ENCODE data around the gene CENPF. TPM values are rescaled to one million over a fixed set of nuclear protein-coding genes. Genes with fewer than 3 reads are reported as not detected.

CENPF gene
- total RNA-seq (2014; rRNA removed; shearing (Covaris generic)): 76.7 and 167 TPM in 2 replicates

GRCh38 chr1:214602764-214603657 lies at the start of gene CENPF:
TSS of gene CENPF (plus strand) at chr1:214603195. CDS start at chr1:214613755, 10,560 bp downstream.
- Histone ChIP-seq H3K27me3 (ENCODE audit: control insufficient read depth, insufficient read depth, low read length) (no peaks in the 10 kb centered on the region), H3K36me3 (replicated peaks; ENCODE audit: control insufficient read depth, insufficient read depth, low read length) (no peaks in the 10 kb centered on the region), H3K4me3 (ENCODE audit: insufficient read depth, low read depth, low read length) (peak within 1 kb of the TSS; percentile 97)
- peak; percentile 96 for DNase-seq

GRCh38 chr1:214557952-214558735 lies 44.9 kb upstream of the CENPF start:
- no peak overlapping the region for H3K4me3 ChIP-seq (ENCODE audit: insufficient read depth, low read depth, low read length)
- no peak for DNase-seq
- H3K36me3 ChIP-seq (replicated peaks; ENCODE audit: control insufficient read depth, insufficient read depth, low read length): no peaks in the 10 kb centered on the region
- no peaks in the 10 kb centered on the region for H3K27me3 ChIP-seq (ENCODE audit: control insufficient read depth, insufficient read depth, low read length)

- Histone ChIP-seq H3K4me3 (ENCODE audit: insufficient read depth, low read depth, low read length) (no peak overlapping the region), H3K27me3 (ENCODE audit: control insufficient read depth, insufficient read depth, low read length) (no peaks in the 10 kb centered on the region), H3K36me3 (replicated peaks; ENCODE audit: control insufficient read depth, insufficient read depth, low read length) (no peaks in the 10 kb centered on the region)
- DNase-seq: no peak
These were observed 39.1 kb upstream of the CENPF start for GRCh38 chr1:214563881-214564280.

- H3K36me3 ChIP-seq (replicated peaks; ENCODE audit: control insufficient read depth, insufficient read depth, low read length): no peaks in the 10 kb centered on the region
- no peaks in the 10 kb centered on the region for H3K27me3 ChIP-seq (ENCODE audit: control insufficient read depth, insufficient read depth, low read length)
- H3K4me3 ChIP-seq (ENCODE audit: insufficient read depth, low read depth, low read length): no peak overlapping the region
- no peak for DNase-seq
These were observed 37.7 kb upstream of the CENPF start for GRCh38 chr1:214565310-214565709.

GRCh38 chr1:214566158-214567104 lies 36.6 kb upstream of the CENPF start:
- DNase-seq: no peak
- Histone ChIP-seq H3K4me3 (ENCODE audit: insufficient read depth, low read depth, low read length) (no peak overlapping the region), H3K27me3 (ENCODE audit: control insufficient read depth, insufficient read depth, low read length) (no peaks in the 10 kb centered on the region), H3K36me3 (replicated peaks; ENCODE audit: control insufficient read depth, insufficient read depth, low read length) (no peaks in the 10 kb centered on the region)

GRCh38 chr1:214567481-214567980 lies 35.5 kb upstream of the CENPF start:
- H3K27me3 ChIP-seq (ENCODE audit: control insufficient read depth, insufficient read depth, low read length): no peaks in the 10 kb centered on the region
- DNase-seq: no peak
- H3K36me3 ChIP-seq (replicated peaks; ENCODE audit: control insufficient read depth, insufficient read depth, low read length): no peaks in the 10 kb centered on the region
- H3K4me3 ChIP-seq (ENCODE audit: insufficient read depth, low read depth, low read length): no peak overlapping the region

- DNase-seq: no peak
- Histone ChIP-seq H3K27me3 (ENCODE audit: control insufficient read depth, insufficient read depth, low read length) (no peaks in the 10 kb centered on the region), H3K36me3 (replicated peaks; ENCODE audit: control insufficient read depth, insufficient read depth, low read length) (no peaks in the 10 kb centered on the region), H3K4me3 (ENCODE audit: insufficient read depth, low read depth, low read length) (no peak overlapping the region)
These were observed 34.7 kb upstream of the CENPF start for GRCh38 chr1:214568328-214568727.

- no peaks in the 10 kb centered on the region for H3K36me3 ChIP-seq (replicated peaks; ENCODE audit: control insufficient read depth, insufficient read depth, low read length)
- no peak overlapping the region for H3K4me3 ChIP-seq (ENCODE audit: insufficient read depth, low read depth, low read length)
- no peaks in the 10 kb centered on the region for H3K27me3 ChIP-seq (ENCODE audit: control insufficient read depth, insufficient read depth, low read length)
- DNase-seq: no peak
These were observed 33.5 kb upstream of the CENPF start for GRCh38 chr1:214569357-214570004.

GRCh38 chr1:214570442-214570841 lies 32.6 kb upstream of the CENPF start:
- DNase-seq: no peak
- Histone ChIP-seq H3K27me3 (ENCODE audit: control insufficient read depth, insufficient read depth, low read length) (no peaks in the 10 kb centered on the region), H3K4me3 (ENCODE audit: insufficient read depth, low read depth, low read length) (no peak overlapping the region), H3K36me3 (replicated peaks; ENCODE audit: control insufficient read depth, insufficient read depth, low read length) (no peaks in the 10 kb centered on the region)

GRCh38 chr1:214571281-214571680 lies 31.7 kb upstream of the CENPF start:
- no peak for DNase-seq
- no peaks in the 10 kb centered on the region for H3K36me3 ChIP-seq (replicated peaks; ENCODE audit: control insufficient read depth, insufficient read depth, low read length)
- H3K4me3 ChIP-seq (ENCODE audit: insufficient read depth, low read depth, low read length): no peak overlapping the region
- no peaks in the 10 kb centered on the region for H3K27me3 ChIP-seq (ENCODE audit: control insufficient read depth, insufficient read depth, low read length)

GRCh38 chr1:214573386-214574318 lies 29.3 kb upstream of the CENPF start:
- no peak for DNase-seq
- Histone ChIP-seq H3K27me3 (ENCODE audit: control insufficient read depth, insufficient read depth, low read length) (no peaks in the 10 kb centered on the region), H3K4me3 (ENCODE audit: insufficient read depth, low read depth, low read length) (no peak overlapping the region), H3K36me3 (replicated peaks; ENCODE audit: control insufficient read depth, insufficient read depth, low read length) (no peaks in the 10 kb centered on the region)

- DNase-seq: no peak
- Histone ChIP-seq H3K27me3 (ENCODE audit: control insufficient read depth, insufficient read depth, low read length) (no peaks in the 10 kb centered on the region), H3K36me3 (replicated peaks; ENCODE audit: control insufficient read depth, insufficient read depth, low read length) (no peaks in the 10 kb centered on the region), H3K4me3 (ENCODE audit: insufficient read depth, low read depth, low read length) (no peak overlapping the region)
These were observed 28.2 kb upstream of the CENPF start for GRCh38 chr1:214574598-214575411.

Data from H7 (cell line).